GM23248 (cell line): Measurements from ENCODE around the gene TMEM183A. TPM values are rescaled to one million over a fixed set of nuclear protein-coding genes. Genes with fewer than 3 reads are reported as not detected.

Source experiments
- DNase-seq: peaks from one replicate; pipeline ENCODE4 v3.0.0-alpha.2; 2015
- H2AFZ ChIP-seq: fragments of 200-600 bp; sonication (generic); 2 replicates; pipeline ENCODE4 v1.6.1; 2016; ENCODE audit warnings: antibody characterized with exemption
- H3F3A ChIP-seq: fragments of 200-600 bp; sonication (generic); 2 replicates; pipeline ENCODE4 v1.6.1; 2016; ENCODE audit warnings: mild to moderate bottlenecking, antibody characterized with exemption, mixed run types; ENCODE audit not compliant: insufficient read depth
- H3K27ac ChIP-seq: fragments of 200-600 bp; sonication (generic); 2 replicates; pipeline ENCODE4 v1.5.1; 2016; ENCODE audit warnings: mild to moderate bottlenecking
- H3K27me3 ChIP-seq: fragments of 200-600 bp; sonication (generic); replicated peaks from 2 replicates; pipeline ENCODE4 v1.6.1; 2016; ENCODE audit warnings: mild to moderate bottlenecking; ENCODE audit not compliant: insufficient read depth
- H3K36me3 ChIP-seq: fragments of 200-600 bp; sonication (generic); 2 replicates; pipeline ENCODE4 v1.6.1; 2016; ENCODE audit warnings: low read depth, mild to moderate bottlenecking
- H3K4me1 ChIP-seq: fragments of 200-600 bp; sonication (generic); 2 replicates; pipeline ENCODE4 v1.6.1; 2016; ENCODE audit warnings: mild to moderate bottlenecking; ENCODE audit not compliant: insufficient read depth
- H3K4me2 ChIP-seq: fragments of 200-600 bp; sonication (generic); one replicate; pipeline ENCODE4 v1.6.1; 2016; ENCODE audit warnings: mild to moderate bottlenecking; ENCODE audit not compliant: unreplicated experiment
- H3K4me3 ChIP-seq: fragments of 200-600 bp; sonication (generic); 2 replicates; pipeline ENCODE4 v1.5.1; 2016; ENCODE audit warnings: mild to moderate bottlenecking
- H3K79me2 ChIP-seq: fragments of 200-600 bp; sonication (generic); 2 replicates; pipeline ENCODE4 v1.6.1; 2016; ENCODE audit warnings: mild to moderate bottlenecking; ENCODE audit not compliant: insufficient read depth
- H3K9ac ChIP-seq: fragments of 200-600 bp; sonication (generic); 2 replicates; pipeline ENCODE4 v1.6.1; 2016; ENCODE audit warnings: mild to moderate bottlenecking
- H3K9me2 ChIP-seq: fragments of 200-600 bp; sonication (generic); 2 replicates; pipeline ENCODE4 v1.6.1; 2016; ENCODE audit warnings: mixed run types, mild to moderate bottlenecking, moderate library complexity; ENCODE audit not compliant: insufficient read depth
- H3K9me3 ChIP-seq: fragments of 200-600 bp; sonication (generic); one replicate; pipeline ENCODE4 v1.6.1; 2017; ENCODE audit warnings: low read depth
- H4K20me1 ChIP-seq: fragments of 200-600 bp; sonication (generic); 2 replicates; pipeline ENCODE4 v1.6.0; 2016; ENCODE audit not compliant: insufficient read depth
- EZH2 ChIP-seq: fragments of 200-600 bp; sonication (generic); IDR thresholded peaks from 2 replicates; pipeline ENCODE4 v1.6.1; 2018; ENCODE audit warnings: antibody characterized with exemption, mild to moderate bottlenecking; ENCODE audit not compliant: insufficient read depth, poor library complexity, severe bottlenecking
- EZH2phosphoT487 ChIP-seq: fragments of 200-600 bp; sonication (generic); IDR thresholded peaks from 2 replicates; pipeline ENCODE4 v1.6.1; 2018; ENCODE audit warnings: antibody characterized with exemption, moderate library complexity, mild to moderate bottlenecking, low read depth; ENCODE audit not compliant: insufficient read depth
- WGBS, 2 experiments: methylation state at CpG; one replicate each; pipeline ENCODE4 v1.1.6; 2015 to 2017; ENCODE audit warnings: low lambda C conversion rate in 2 of 2, low coverage in 1 of 2; ENCODE audit errors: missing lambda C conversion rate in 2 of 2; 5-methylcytosine and 5-hydroxymethylcytosine counted together
- in situ Hi-C: fragments of 300-500 bp; cut with MboI; formaldehyde crosslinking; loops from 2 replicates; pipeline ENCODE4 v1.15.0; 2020
- polyA plus RNA-seq: library from polyadenylated mRNA; unstranded; fragments of >200 nt; fragmentation: Nextera tagmentation; extraction: Ambion mirVana; gene quantifications from 2 replicates; pipeline ENCODE4 v1.2.1, GENCODE V29; 2016
- total RNA-seq: library from RNA; depleted of rRNA; stranded (reverse); fragments of >200 nt; shearing (Covaris generic); gene quantifications from 2 replicates; pipeline ENCODE4 v1.2.3, GENCODE V29; 2014

Gene TMEM183A
- total and polyA plus RNA-seq, 2 experiments from 2014 or later = 57.3 to 92.7 TPM

GRCh38 chr1:203028784-203029553, 21.8 kb downstream of the TMEM183A start:
- Histone ChIP-seq H3K9me3 (no peaks in the 10 kb centered on the region), H3K79me2 (peaks cover 41% of the 10 kb centered on the region; the same call in 1 of the 2 replicates), H3F3A (peaks cover 20% of the 10 kb centered on the region), H3K4me2 (no peak overlapping the region), H4K20me1 (no peaks in the 10 kb centered on the region), H3K4me1 (peaks cover 5% of the 10 kb centered on the region), H3K9ac (no peak overlapping the region), H3K27ac (no peak overlapping the region), H3K4me3 (no peak overlapping the region), H2AFZ (no peak overlapping the region), H3K9me2 (no peaks in the 10 kb centered on the region), H3K36me3 (peaks cover 12% of the 10 kb centered on the region; the same call in 1 of the 2 replicates), H3K27me3 (no peaks in the 10 kb centered on the region)
- TF ChIP-seq EZH2 (no peak), EZH2phosphoT487 (no peak)
- WGBS, 2 experiments = 62% methylated on average over 12 to 13 of the region's 13 CpGs
- DNase-seq = no peak
- in situ Hi-C loops = no loop called here

GRCh38 chr1:203031467-203031866, 24.3 kb downstream of the TMEM183A start:
- Histone ChIP-seq H3K9ac (no peak overlapping the region), H3K9me2 (no peaks in the 10 kb centered on the region), H3K9me3 (no peaks in the 10 kb centered on the region), H3K27me3 (no peaks in the 10 kb centered on the region), H4K20me1 (no peaks in the 10 kb centered on the region), H2AFZ (no peak overlapping the region), H3K4me2 (no peak overlapping the region), H3K36me3 (no peaks in the 10 kb centered on the region), H3F3A (no peaks in the 10 kb centered on the region), H3K79me2 (peaks cover 49% of the 10 kb centered on the region; the same call in 1 of the 2 replicates), H3K4me1 (peaks cover 5% of the 10 kb centered on the region; the same call in 1 of the 2 replicates), H3K4me3 (no peak overlapping the region), H3K27ac (no peak overlapping the region)
- 84 to 88% methylated on average over 6 of the region's 6 CpGs for WGBS, 2 experiments
- TF ChIP-seq EZH2phosphoT487 (no peak), EZH2 (no peak)
- in situ Hi-C loops = loop anchor here (10.0 kb wide), 1 partner anchor 193 kb away; the partner anchor contains the start of gene CHIT1
- no peak for DNase-seq

DNA sequence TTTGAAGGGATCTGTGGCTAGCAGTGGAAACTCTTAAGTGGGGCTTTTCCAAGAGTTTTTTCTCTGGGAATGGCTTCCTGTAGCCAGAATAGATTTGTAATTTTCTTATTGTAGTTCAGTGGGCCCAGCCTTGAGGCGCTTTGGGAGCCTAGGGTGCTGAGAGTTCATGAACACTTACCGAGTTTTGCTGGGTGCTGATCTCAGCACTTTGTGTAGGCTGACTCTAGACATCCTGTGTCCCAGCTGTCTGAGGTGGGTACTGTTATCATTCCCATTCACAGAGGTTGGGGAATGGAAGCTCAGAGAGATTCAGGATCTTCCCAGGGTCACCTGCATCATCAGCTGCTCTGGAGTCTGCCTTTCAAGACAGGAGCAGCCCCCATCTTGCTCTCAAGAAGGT, 26.1 kb downstream of the TMEM183A start:
- Histone ChIP-seq H3K4me2 (no peak overlapping the region), H2AFZ (no peak overlapping the region)
- TF ChIP-seq EZH2phosphoT487 (no peak), EZH2 (no peak)

GRCh38 chr1:203033917-203034316, 26.7 kb downstream of the TMEM183A start:
- Histone ChIP-seq H3K27me3 (no peaks in the 10 kb centered on the region), H3K79me2 (peaks cover 33% of the 10 kb centered on the region; the same call in 1 of the 2 replicates), H3K9ac (no peak overlapping the region), H4K20me1 (no peaks in the 10 kb centered on the region), H3K4me3 (no peak overlapping the region), H3K4me1 (peaks cover 16% of the 10 kb centered on the region), H3F3A (peaks cover 10% of the 10 kb centered on the region; the same call in 1 of the 2 replicates), H3K9me3 (no peaks in the 10 kb centered on the region), H2AFZ (no peak overlapping the region), H3K27ac (no peak overlapping the region), H3K36me3 (no peaks in the 10 kb centered on the region), H3K4me2 (no peak overlapping the region), H3K9me2 (no peaks in the 10 kb centered on the region)
- 92 to 97% methylated on average over 2 of the region's 2 CpGs for WGBS, 2 experiments
- no peak for TF ChIP-seq EZH2phosphoT487
- no peak for TF ChIP-seq EZH2
- in situ Hi-C loops = loop anchor here (10.0 kb wide), 1 partner anchor 191 kb away; the partner anchor contains the start of gene CHIT1
- DNase-seq = no peak

More for the DNA sequence above, 26.1 kb downstream of the TMEM183A start:
- Histone ChIP-seq H3K9ac (no peak overlapping the region), H3K27ac (no peak overlapping the region), H3K4me3 (no peak overlapping the region), H3K27me3 (no peaks in the 10 kb centered on the region), H3K9me2 (no peaks in the 10 kb centered on the region), H3K79me2 (peaks cover 33% of the 10 kb centered on the region; the same call in 1 of the 2 replicates), H3K9me3 (no peaks in the 10 kb centered on the region), H3K36me3 (no peaks in the 10 kb centered on the region), H3F3A (0 out of 2 replicates have a peak, but pooled peaks cover 3% of the 10 kb centered on the region), H3K4me1 (peaks cover 10% of the 10 kb centered on the region), H4K20me1 (no peaks in the 10 kb centered on the region)
- whole genome bisulfite sequencing, 2 experiments = 92 to 100% methylated on average over 2 of the region's 2 CpGs
- DNase-seq = no peak
- in situ Hi-C loops = loop anchor here (10.0 kb wide), 1 partner anchor 192 kb away; the partner anchor contains the start of gene CHIT1
